NB4 (cell line): ENCODE measurements around the gene DPRX.

Source experiments
- DNase-seq: peaks from one replicate; pipeline ENCODE4 v3.0.0; 2010; ENCODE audit warnings: low read depth
- H3K4me3 ChIP-seq: one replicate; pipeline ENCODE4 v1.5.1; 2011; ENCODE audit warnings: mild to moderate bottlenecking, low read depth, low read length, moderate library complexity
- MYC ChIP-seq: IDR thresholded peaks from 2 replicates; pipeline ENCODE4 v1.6.1; 2011; ENCODE audit warnings: low read depth, low read length
- POLR2A ChIP-seq: IDR thresholded peaks from 2 replicates; pipeline ENCODE4 v1.6.1; 2011; ENCODE audit warnings: mild to moderate bottlenecking; ENCODE audit not compliant: insufficient read length; ENCODE audit errors: extremely low read depth
- TF ChIP-seq, protein P1 (sequence below): IDR thresholded peaks from 2 replicates; pipeline ENCODE4 v1.6.1; 2011; ENCODE audit warnings: low read depth, low read length
- TF ChIP-seq, protein P2 (sequence below): IDR thresholded peaks from one replicate; pipeline ENCODE4 v1.5.1; 2012; ENCODE audit warnings: low read depth, low read length

The DPRX gene

DNA sequence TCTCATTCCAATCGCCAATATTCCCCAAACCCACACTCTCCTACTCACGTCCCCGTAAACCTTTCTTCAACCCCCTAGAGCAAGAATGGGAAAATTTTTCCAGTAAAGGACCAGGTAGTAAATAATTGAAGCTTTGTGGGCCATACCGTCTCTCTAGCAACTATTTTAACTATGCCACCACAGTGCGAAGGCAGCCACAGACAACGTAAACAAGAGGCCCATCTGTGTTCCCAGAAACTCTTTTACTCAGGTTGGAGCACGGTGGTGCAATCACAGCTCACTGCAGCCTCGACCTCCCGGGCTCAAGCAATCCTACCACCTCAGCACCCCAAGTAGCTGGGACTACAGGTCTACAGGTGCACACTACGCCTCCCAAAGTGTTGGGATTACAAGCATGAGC, 3.0 kb downstream of the DPRX start:
- no peak for DNase-seq
- TF ChIP-seq MYC (no peak), POLR2A (no peak)
- TF ChIP-seq, protein P1, sequence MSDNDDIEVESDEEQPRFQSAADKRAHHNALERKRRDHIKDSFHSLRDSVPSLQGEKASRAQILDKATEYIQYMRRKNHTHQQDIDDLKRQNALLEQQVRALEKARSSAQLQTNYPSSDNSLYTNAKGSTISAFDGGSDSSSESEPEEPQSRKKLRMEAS = no peak
- TF ChIP-seq, protein P2, sequence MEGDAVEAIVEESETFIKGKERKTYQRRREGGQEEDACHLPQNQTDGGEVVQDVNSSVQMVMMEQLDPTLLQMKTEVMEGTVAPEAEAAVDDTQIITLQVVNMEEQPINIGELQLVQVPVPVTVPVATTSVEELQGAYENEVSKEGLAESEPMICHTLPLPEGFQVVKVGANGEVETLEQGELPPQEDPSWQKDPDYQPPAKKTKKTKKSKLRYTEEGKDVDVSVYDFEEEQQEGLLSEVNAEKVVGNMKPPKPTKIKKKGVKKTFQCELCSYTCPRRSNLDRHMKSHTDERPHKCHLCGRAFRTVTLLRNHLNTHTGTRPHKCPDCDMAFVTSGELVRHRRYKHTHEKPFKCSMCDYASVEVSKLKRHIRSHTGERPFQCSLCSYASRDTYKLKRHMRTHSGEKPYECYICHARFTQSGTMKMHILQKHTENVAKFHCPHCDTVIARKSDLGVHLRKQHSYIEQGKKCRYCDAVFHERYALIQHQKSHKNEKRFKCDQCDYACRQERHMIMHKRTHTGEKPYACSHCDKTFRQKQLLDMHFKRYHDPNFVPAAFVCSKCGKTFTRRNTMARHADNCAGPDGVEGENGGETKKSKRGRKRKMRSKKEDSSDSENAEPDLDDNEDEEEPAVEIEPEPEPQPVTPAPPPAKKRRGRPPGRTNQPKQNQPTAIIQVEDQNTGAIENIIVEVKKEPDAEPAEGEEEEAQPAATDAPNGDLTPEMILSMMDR = no peak
- H3K4me3 ChIP-seq = no peak overlapping the region

DNA sequence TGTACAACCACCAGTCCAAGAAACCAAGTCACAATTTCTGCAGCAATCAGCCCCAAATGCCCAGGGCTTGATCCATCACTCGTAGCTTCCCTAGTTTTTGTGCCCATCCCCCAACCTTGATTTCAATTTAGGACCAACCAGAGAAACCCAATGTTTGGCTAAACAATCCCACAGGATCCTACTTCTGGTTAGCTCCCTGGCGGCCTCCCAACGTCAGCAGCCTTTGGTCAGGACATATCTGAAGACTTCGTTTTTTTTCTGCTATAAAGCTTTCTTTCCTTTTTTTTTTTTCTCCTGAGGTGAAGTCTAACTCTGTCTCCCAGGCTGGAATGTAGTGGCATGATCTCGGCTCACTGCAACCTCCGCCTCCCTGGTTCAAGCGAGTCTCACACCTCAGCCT, 7.7 kb downstream of the DPRX start:
- TF ChIP-seq, protein P2 = no peak
- TF ChIP-seq, protein P1 = no peak
- TF ChIP-seq MYC (no peak), POLR2A (no peak)
- no peak overlapping the region for H3K4me3 ChIP-seq
- no peak for DNase-seq

DNA sequence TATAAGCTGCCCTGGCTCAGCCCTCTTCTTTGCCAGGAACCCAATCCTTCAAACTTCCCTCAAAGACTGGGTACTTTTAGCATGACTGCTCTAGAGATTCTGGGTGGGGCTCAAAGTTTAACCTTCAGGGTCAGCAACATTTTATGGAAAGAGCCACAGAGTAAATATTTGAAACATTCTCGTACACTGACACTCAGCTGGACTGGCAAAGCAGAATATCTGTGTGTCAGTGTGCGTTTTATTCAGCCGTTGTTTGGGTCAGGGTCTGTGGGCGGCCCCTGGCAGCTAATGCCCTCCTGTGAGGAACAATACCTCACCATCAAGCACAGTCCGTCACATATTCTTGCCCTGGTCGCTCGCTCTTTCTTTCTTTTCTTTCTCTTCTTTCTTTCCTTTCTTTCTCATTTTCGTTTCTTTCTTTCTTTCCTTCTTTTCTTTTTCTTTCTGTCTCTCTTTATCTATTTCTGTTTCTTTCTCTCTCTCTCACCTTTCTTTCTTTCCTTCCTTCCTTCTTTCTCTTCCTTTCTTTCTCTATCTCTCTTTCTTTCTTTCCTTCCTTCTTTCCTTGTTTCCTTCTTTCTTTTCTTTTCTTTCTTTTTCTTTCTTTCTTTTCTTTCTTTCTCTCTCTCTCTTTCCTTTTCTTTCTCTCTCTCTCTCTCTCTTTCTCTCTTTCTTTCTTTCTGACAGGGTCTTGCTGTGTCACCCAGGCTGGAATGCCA, 10.7 kb downstream of the DPRX start:
- TF ChIP-seq, protein P2 = no peak
- TF ChIP-seq MYC (no peak), POLR2A (no peak)
- TF ChIP-seq, protein P1 = no peak
- no peak for DNase-seq
- no peak overlapping the region for H3K4me3 ChIP-seq

DNA sequence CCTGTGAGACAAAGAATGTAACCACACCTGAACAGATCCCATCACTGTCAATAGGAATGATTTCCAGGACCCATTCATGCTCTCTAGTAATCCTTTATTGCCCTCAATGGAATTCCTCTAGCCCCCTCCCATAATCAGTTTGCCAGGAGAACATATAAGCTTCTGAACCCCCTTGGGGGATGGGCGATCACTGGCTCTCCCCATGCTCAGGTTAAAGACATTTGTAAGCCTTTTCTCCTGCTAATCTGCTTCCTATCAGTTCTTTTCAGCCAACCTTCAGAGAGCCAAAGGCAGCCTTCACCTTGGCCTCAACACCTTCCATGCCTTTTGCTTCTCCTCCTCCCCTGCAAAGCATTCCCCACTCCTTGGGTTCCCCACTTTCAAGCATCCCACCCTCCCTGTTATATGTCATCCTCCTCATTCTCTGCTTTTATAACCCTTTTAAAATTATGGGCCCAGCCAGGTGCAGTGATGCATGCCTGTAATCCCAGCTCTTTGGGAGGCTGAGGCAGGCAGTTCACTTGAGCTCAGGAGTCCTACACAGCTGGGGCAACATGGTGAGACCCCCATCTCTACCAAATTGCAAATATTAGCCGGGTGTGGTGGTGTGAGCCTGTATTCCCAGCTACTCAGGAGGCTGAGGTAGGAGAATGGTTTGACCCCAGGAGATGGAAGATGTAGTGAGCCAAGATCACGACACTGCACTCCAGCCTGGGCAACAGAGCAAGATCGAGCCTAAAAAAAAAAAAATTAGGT, 12.4 kb downstream of the DPRX start:
- DNase-seq = no peak
- TF ChIP-seq, protein P1 = no peak
- TF ChIP-seq MYC = no peak
- TF ChIP-seq, protein P2 = no peak
- TF ChIP-seq POLR2A = no peak
- H3K4me3 ChIP-seq = no peak overlapping the region

DNA sequence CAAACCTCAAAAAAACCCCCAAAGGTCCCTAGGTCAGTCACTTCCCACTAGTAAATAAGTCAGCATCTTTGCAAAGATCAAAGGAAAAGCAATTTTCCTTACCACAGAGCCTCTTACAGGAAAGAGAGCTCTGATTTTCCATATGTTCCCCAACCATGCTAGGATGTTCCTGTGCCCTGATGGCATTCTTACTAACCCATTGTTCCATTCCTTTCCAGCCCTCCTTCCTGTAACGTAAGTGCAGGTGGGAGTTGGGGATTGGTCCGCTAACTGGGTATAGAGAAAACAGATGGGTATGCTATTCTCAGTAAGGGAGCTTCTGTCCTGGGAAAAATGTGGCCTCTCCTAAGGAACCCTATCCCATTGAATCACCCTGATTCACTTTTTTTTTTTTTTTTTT, 14.3 kb downstream of the DPRX start:
- no peak overlapping the region for H3K4me3 ChIP-seq
- no peak for TF ChIP-seq MYC
- TF ChIP-seq, protein P1 = no peak
- no peak for TF ChIP-seq POLR2A
- TF ChIP-seq, protein P2 = no peak
- DNase-seq = no peak
